Stimulated activated naive CD4-positive, alpha-beta T cell treated with Interleukin-2 at 50 U/mL for 16 hours (primary cell): ENCODE results near the gene DGKI.

ENCODE experiments used
- DNase-seq: peaks from one replicate; lab custom pipeline; 2025; lab: John Stamatoyannopoulos, UW

DGKI gene

DNA sequence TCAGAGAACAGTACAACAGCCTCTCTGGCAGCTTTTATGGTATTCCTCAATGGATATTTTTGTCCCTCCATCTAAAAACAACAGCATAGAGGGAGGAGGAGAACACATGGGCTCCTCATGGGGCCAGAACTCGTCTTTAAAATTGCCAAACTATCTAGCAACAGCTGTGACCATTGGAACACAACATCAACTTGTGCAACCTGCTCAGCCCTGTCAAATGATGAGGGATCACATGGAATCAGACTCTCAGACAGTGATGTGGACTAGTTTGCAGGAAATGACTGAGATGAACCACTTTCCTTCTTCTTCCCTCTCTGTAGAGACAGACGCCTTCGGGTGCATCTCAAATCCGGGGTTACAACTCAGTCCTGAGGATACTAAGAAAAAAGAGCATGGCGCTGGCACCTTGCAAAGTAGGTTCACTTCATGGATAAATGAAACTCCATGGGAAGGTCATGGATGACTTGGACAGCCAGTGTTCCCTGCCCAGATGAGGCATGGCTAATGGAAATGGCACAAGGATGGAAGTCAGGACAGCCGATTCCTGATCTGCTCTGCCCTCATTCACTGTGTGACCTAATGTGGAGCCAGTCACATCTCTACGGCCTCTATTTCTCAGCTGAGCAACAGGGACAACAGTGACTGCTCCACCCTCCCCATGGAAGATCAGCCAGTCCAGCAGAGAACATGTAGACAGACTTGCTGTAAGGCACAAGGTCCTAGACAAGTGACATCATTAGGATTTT, 24.6 kb upstream of the DGKI start:
- DNase-seq: no peak

DNA sequence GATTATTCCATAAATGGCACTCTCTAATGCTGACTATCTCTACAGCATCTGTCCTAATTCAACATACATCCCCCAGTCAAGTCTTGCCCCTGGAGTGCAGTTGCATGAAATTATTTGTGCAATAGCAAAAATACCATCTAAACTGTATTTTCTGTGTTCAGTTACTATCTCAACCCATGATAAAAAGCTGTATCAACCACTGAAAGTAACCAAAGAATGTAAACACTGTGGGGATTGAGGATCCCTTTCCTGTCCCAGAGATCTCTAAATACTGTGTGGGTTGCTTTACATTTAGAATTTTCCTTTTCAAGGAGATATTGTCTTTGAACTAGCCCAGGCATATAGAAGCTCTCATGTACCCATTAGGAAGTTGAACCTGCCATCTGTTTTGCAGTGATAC, 23.9 kb upstream of the DGKI start:
- DNase-seq: no peak

DNA sequence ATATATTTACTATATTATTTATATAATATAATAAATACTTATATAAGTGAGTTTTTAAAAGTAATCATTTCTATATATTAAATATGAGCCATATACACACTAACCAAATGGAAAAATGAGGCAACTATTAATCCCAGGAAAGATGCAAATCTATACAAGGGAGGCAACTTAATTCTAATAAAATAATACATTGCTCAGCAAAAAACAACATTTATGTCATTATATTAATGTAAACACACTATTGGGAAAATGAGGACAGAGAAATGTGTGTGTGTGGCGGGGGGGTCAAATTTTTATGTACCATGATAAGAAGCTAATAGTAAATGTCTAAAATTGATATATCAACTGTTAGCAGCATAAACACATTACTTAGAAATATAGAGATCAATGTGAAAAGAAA, 23.3 kb upstream of the DGKI start:
- no peak for DNase-seq

DNA sequence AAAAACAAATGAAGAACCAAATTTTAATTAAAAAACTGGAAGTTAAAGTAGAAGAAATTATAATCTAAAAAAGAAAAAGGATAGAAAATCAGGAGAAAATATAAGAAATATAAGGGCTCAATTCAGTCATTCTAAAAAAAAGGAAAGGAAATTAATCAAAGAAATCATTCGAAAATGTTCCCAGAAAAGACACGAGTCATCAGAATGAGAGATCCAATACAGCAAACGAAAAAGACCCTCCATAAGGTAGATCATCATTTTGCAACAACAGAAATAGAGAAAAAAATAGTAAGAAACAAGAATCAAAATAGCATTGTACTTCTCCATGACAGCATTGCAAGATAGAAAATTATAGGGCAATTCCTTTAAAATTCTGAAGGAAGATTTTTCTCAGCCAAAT, 22.5 kb upstream of the DGKI start:
- no peak for DNase-seq

DNA sequence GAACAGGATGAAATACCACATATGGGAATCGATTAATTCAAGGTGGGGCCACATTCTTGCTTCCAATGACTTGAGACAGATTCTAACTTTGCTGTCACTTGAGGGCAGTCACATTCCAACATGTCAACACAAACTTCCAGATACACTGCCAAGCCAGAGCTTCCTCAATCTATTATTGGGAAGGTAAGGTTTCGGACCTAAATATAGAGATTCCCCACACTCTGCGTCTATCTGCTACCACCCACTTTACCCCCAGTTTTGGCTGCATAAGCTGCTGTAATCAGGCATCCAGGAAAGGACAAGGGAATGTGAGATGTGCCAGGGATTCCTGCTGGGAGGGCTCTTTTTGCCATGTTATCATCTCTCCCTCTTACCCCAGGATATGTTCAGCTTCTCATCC, 20.5 kb upstream of the DGKI start:
- no peak for DNase-seq

DNA sequence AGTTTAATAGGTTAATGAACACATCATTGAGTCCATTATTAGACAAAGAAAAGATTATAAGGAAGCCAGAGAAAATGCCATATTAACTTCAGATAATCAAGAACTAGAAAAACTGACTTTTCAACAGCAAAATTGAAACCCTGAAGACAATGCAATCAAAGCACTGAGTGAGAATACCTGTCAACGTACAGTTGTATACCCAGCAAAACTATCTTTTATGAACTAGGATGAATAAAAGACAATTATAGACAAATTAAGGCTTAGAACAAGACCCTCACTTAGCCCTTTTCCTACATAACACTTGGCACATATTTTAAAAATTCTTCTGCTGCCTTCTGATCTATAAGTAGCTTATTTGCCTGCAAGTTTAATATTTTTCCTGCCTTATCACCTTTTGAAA, 19.0 kb upstream of the DGKI start:
- no peak for DNase-seq

DNA sequence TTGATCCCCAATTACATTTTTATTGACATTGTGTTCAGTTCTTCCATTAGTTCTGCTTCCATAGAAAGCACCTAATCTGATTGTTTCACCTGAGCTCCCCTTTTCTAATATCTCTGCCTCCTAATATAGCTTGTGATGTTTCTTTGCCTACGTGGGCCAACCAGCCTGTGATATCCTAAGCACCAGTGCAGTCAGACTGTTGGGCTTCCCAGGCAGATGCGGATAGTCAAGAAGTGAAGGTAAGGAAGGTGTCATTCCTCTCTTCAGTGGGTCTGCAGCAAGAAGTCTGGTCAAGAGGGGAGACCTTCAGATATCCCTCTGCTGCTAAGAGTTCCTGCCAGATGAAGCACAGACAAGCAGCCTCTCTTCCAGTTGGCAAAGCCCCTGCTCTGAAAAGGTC, 16.2 kb upstream of the DGKI start:
- DNase-seq: no peak

DNA sequence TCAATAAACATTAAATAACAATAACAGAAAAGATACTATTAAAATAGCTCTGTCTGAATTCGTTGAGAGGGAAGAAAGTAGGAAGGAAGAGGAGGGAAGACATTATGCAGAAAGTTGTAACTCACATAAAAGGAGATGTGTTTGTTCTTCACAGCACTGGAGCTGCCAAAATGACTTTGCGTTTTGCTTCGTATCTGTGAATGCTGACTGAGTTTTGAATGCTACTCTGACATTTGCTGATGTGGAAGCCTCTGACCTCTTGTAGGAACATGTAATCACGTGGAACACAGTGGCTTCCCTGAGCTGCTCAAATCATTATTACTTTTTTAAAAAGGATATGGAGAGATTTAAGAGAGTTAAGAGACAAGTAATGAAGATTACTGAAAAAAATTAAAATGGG, 15.6 kb upstream of the DGKI start:
- DNase-seq: no peak

DNA sequence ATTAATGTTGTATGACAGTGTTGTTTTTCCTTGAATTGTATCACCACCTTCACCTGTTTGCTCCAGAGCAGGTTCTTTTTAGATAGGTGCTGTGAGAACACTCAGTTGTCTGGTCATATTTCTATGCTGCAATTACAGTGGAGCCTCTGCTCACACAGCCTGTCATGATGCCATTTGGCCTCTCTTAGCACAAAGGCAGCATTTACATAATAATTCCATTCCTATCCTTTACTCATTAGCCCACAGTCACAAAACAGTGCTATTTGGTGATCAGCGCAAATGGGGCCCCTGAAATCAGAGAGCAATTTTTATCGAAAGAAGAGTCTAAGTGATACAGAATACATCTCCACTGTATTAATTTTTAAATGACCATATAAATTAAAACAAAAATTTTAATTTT, 13.8 kb upstream of the DGKI start:
- no peak for DNase-seq

DNA sequence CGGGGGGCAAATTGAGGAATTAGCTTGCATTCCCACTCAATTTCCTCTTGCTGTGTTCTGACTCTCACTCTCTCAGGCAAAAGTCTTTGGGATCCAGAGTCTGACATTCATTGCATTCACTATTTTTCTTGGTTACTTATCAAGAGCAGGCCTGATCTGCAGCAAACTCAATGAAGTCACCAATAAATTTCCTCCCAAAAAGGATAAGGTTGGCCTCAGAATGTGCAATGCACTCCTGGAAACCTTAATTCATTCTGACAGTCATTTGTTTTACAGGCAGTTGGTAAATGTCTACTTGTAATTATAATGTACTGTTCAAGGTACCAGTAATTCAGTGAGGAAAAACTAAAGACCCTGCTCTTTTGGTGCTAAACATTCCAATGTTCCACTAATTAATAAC, 6.3 kb upstream of the DGKI start:
- DNase-seq: no peak

DNA sequence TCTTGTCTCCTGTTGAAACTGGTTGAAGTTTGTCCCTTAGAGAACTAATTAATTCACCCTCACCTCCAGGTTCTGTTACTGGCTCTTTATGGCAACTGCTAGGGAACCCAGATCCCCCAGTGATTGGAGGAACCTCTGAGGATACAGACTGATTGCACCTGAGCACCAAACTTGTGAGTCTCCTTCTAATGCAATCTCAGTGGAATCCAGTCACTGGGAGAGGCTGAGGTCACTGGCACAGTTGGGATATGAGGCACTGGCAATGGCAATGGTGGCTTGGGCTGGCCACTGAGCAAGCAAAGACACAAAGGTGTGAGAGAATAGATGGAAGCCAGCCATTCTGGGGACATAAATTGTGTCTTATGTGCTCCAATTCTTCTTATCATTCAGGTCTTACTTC, 5.3 kb upstream of the DGKI start:
- DNase-seq: no peak

DNA sequence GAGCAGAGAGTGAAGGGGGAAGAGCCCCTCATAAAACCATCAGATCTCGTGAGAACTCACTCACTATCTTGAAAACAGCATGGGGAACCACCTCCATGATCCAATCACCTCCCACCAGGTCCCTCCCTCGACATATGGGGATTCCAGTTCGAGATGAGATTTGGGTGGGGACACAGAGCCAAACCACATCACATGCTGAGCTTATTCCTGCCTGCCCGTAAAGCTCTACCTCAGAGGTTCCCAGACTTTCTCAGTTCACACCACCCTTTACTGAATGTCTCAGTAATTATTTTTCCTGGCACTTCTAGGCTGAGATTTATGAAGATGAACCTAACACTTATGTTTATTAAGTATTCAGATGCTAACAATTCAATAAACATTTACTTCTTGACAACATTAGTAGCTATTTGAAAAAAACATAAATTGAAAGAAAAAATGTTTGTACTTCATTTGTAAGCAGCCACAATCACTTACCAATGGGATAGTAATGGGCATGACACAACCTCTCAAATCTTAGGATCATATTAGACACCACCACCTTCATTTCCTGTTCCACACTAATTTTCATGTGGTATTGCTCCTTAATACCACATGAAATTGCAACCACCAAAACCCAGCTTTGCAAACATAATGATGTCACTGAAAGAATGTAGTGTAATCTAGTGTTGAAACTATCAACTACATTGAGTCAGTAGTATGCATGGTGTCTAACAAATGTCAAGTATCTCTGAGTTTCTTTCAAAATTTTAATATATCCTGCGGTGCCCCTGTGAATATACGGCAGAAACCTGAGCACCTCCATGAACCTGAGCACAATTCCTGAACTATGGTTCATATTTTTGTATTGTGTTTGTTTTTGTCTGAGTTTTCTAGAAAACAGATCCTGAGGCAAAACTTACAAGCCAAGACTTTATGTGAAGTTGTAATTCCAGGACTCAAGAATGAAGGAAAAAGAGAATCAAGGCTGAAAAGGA, 4.5 kb upstream of the DGKI start:
- DNase-seq: no peak

DNA sequence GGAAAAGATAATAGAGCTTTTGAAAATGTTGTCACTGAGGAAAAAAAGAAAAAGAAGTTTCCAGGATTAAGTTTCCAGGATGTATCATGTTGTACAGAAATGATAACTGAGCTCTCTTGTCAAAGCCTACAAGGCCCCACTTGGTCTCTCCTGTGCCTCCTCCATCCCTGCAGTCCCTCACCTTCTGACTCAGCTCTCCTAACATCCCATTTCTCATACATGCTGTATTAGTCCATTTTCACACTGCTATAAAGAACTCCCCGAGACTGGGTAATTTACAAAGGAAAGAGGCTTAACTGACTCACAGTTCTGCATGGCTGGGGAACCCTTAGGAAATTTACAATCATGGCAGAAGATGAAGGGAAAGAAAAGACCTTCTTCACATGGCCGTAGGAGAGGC, 3.8 kb upstream of the DGKI start:
- no peak for DNase-seq

DNA sequence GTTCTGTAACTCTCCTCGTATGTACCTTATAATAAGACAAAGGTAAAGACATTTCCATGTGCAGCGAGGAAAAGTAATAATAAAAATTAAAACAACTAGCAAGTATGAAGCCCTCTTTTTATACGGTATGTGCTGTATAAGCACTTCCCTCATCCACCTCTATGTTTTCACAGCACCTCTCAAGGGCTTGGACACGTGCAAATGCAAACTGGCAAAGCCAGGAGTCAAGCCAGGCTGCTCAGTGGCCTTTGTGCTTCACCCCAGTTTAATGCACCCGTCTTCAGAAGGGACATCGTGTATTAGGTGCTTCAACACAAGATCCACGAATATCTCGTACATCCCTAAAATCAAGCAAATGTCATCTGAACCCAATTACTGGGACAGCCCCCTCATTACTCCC, 1.3 kb upstream of the DGKI start:
- DNase-seq: no peak

DNA sequence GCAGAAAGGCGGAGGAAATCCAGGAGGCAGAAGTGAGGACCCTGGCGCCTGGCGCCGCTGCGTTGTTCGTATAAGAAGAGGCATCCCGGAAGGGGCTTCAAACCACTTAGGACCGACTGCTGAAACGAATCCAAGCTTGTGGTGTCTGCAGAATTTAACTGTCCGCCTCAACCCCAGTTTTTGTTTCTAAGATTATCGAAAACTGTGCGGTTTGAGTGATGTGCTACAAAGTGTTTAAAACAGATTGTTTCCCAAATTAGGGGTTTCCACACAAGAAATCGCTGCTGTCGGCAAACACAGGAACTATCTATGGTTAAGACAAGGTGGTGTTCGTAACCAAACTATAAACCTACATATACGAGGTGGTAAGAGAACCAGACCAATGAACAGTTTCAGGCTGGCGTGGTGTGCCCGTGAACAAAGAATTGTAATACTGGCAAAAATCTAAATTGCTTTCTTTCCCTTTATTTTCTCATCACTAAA, 835 bp upstream of the DGKI start:
- no peak for DNase-seq

DNA sequence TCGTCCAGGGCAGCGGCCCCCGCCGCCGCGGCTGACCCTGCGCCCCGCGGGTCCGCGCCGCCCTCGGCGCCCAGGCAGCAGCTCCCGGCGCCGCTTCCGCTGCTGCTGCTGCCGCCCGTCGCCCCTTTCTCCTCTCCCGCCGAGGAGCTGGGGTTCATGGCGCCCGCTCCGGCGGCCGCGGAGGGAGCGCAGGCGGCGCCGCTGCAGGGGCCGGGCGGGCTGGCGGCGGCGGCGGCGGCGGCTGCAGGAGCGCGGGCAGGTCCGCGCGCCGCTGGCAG, 286 bp downstream of the DGKI start:
- DNase-seq: no peak

DNA sequence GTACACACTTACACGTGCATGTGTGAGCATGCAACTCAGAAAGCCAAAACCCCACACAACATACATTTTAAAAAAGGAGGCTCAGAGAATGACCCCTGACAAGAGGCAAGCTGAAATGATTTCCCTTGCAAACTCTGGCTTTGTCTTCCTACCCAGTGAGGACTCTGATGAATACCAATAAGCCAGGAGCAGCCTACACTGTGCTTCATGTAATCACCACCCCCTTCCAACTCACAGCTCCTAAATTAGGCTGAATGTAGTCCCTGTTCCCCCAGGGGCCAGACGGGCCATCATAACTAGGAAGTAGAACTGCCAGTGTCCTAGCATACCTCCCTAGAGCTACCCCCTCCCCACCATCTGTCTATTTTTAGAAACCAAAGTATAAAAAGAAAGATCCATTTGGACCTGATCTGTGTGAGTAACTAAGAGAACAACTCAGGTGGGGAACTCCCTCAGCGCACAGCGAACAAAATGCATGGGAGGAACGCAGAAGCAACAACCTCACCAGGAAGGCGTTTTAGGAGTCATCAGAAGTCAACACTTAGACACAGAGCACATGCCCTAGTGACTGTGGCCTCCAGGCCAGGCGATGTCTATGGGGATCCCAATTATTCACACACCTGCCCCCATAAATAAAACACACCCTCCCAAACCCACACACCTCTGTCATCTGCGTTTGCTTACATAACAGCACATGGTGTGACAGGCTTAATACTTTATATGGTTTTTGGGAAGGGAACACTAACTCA, 1.9 kb downstream of the DGKI start:
- no peak for DNase-seq

DNA sequence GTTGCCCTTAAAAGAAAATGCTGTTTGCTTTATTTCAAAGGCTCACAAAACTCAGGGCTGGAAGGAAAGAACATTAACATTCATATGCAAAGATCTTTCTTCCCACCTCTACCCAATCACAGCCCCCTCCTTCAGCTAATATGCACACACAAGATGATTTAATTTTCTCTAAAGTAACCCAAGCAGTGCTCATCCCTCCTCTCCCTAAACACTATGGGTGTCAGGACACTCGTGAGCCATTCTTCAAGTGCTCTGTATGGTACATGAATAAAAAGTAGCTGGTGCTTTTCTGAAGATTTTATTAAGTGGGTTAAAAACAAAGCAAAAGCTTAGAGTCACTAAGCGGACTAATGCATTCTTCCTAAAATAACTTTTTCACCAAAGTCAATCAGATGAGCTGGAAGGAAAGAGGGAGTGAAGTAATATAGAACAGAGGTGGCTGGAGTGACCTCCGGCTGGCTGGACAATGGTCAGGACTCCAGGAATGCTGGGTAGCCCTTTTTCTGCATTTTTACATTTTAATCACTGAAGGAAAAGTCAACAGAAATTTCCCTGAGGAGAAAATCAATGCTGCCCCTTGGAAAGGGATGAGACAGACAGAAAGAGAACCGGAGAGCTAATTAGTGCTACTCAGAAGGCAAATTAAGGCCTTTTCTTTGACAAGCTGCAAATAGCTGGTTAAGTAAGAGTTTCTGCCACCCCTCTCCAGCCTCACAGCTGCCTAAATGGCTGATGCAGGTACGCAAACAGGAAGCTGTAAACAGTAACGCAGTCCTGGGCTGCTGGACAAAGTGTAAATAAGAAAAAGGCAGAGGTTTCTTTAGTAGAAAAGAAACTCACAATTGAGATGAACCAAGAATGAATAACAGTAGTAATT, 6.6 kb downstream of the DGKI start:
- no peak for DNase-seq

DNA sequence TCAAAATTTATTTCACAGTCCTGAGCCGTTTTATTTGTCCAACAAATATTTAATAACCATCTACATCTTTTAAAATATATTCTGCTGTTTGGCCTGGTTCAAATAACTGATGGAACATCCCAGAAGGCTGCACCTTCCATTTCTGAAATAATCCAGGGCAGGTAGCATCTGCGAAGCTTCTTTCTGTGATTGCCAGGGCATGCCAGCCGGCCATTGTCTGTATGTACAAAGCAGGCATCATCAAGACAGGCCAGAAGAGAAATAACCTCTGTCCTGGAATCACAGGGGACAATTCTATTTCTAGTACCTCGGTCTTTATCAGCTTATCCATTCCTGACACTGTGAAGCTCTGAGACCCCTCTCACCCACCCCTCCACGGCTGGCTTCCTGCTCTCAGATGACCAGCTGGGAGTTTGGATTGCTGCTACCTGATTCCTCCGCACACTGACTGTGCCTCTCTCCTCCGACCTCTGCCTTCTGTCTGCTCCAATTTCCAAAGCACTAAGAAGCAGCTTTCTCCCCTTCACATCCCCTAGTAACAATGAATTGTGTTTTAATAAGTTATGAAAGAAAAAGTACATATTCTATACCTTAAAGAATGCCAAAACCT, 8.0 kb downstream of the DGKI start:
- DNase-seq: no peak

DNA sequence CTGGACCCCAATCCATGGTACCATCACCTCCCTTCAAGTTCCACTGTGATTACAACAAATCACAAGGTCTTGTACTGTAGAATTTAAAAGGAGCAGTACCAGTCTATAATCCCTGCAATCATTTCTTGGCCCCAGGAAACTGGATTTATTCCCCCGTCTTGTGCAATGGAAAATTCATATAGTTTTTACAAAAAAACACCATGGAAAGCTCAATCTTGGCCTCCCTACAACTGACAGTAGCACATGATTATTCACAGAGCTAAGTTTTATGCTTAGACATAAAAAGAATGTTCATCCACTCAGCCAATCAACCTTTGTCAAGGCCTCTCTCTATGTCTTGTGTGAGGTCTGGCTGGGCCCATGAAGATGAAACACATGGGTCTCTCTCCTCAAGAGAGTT, 10.2 kb downstream of the DGKI start:
- no peak for DNase-seq

DNA sequence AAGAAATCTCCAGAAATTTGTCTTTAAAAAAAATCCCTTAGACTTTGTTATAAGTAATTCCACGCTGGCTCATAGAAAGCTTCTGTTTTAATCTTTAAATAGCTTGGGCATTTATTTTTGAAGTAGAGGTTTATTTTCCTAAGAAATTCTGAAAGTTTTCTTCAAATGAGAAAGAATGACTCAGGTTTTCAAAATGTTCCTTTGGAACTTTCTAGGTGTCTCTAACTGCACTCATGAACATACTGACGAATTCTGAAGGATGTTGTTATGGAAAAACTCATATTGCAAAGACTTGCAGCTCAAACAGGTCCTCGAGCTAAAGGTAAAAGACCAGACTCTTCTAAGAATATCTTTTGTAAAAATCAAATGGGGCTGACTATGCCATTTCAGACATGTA, 10.7 kb downstream of the DGKI start:
- DNase-seq: no peak
